ENCODE data around the gene SPTBN1.
"Not testable (repeated sequence)": the region's sequence is repeated elsewhere in the genome, so short reads cannot be mapped to it uniquely, and the experiment has no call there.

Gene SPTBN1

DNA sequence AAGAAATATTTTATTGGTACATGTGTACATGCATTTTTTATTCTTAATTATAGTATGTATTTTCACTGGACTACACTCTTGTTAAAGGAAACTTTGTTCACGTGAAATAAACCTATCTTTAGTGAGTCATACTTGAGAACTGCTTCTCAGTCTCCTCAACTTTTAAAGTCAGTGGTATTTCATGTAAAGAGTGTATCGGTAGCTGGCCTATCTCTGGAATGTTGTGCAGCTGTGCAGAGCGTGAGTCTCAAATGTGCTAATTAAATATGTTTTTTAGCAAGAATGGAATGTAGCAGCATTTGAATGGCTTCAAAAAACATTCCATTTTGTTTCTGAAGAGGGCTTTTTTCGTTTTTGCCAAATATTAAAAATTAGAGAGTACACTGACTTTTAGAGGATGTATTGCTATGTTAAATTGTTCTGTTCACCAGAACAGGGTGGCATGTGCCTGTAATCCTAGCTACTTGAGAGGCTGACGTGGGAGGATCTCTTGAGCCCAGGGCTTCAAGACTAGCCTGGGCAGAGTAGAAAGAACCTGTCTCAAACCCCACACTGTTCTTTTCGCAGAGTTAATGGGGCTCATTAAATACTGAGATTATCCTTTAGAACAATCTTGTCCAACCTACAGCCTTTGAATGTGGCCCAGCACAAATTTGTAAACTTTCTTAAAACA, 14.3 kb downstream of the SPTBN1 start:
- no peak for DNase-seq (ENCODE audit: low spot score)

DNA sequence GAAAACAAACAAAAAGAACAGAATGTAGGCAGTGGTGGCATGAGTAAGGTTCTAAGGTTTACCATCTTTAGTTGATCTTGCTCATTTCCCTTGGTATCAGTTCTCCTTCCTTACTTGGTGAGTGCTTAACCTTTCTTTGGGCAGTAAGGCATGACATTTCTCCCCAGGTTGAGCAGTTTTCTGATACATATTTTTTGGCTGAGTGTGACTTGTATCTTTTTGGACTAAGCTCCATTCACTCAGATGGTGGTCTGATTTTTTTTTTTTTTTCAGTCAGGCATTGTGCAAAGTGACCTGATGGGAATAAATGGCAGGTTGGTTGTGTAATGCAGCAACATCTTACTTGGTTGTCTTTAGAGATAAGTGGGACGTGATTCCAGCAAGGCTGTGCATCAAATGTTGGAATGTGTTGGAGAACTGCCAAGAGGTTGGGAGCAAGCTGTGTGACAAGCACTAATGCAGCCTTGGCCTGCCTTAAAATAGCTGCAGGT, 15.1 kb downstream of the SPTBN1 start:
- DNase-seq (ENCODE audit: low spot score): peak; percentile 25

DNA sequence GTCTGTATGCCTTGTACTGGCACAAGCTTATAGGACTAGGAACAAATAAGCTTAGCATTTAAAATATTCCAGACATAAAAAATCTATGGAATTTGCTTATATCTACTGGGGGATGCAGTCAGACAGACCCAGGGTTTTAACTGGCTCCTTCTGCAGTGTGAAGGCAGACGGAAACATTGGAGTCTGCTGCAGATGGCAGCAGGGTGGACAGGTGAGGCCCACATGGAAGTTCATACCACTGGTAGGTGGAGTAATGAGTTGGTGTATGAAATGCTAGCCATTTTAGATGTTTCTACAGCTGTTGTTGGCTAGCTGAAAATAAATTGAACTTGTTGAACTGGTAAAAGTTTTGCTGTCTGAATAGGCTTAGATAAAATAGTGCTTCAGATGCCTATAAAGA, 17.7 kb downstream of the SPTBN1 start:
- DNase-seq (ENCODE audit: low spot score): no peak

DNA sequence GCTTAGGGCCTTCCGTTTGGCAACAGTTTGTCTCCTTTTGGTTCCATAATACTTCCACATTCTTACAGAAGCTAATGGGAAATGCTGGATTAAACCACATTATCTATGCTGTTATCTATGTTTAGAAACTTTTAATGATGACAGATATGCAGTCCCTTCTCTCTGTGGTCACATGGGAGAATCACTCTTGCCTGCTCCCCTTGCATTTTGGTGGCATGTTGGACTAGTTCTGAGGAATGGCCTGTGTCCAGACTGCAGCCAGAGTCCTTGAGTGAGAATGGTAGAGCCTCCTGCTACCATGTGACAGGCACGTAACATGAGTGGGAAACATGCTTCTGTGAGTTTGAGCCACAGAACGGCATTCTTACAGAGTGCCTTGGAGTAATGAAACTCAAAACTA, 19.2 kb downstream of the SPTBN1 start:
- DNase-seq (ENCODE audit: low spot score): no peak

DNA sequence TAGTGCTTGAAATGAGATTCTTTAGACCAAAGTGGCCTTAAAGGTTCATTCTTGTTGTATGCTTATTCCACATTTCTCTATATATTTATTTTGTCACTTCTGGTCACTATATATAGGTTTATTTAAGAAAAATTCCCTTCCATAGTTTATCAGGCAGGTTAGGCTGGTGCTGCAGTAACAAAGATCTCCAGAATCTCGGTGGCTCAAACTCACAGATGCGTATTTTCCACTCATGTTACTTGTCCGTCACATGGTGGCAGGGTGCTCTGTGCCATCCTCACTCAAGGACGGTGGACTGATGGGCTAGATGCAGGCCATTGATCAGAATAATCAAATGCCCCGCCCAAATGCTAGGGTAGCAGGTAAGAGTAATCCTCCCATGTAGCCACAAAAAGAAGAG, 19.8 kb downstream of the SPTBN1 start:
- DNase-seq (ENCODE audit: low spot score): no peak

DNA sequence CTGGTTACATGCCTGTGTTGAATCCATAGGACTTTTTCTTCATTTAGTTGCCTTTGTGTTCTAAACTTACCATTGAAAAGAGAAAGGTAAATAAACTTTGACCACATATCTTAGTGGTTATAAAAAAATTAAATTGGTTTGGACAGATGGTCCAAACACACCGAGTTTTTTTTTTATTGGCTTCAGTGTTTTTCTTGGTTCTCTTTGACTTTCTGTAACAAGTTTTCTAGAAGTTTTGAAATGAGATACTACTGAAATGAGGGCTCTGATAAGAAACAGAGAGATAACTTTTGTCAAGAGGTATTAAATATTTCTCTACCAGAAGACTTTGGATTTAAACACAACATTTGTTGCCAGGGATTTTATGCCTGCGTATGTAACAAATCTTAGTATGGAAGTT, 20.7 kb downstream of the SPTBN1 start:
- no peak for DNase-seq (ENCODE audit: low spot score)

DNA sequence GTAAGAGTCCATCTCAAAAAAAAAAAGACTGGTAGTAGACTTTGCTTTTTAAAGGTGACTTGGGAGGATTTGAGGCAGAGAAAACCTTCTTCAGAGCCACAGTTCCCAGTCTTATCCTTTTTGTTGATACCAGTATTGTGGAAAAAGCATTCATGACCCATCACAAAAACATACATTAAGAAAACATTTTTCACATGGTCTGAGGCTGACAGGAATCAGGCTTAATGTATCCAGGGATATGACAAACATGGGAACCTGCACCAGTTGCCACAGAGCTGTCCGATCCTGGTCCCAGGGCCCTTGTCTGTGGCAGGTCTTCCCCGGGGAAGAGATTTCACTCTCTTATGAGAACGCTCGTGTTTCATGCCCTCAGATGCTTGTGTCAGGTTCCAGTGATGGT, 21.8 kb downstream of the SPTBN1 start:
- DNase-seq (ENCODE audit: low spot score): no peak

DNA sequence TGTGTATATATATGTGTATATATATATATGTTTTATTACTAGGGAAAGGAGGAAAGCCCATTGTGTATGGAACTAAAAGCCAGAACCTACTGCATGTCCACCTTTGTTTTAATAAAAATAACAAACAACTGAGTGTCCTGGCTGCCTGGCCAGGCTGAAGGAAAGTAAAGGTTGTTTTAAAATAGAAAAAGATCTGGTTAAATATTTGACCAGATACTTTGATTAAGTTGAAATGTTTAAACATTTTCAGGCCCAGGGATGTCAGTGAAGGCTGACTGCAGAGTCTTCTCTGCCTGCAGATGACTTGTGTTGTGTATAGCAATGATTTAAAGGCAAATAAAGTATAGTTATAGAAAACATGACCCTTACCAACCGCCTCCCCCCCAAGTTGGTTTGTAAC, 22.8 kb downstream of the SPTBN1 start:
- no peak for DNase-seq (ENCODE audit: low spot score)

DNA sequence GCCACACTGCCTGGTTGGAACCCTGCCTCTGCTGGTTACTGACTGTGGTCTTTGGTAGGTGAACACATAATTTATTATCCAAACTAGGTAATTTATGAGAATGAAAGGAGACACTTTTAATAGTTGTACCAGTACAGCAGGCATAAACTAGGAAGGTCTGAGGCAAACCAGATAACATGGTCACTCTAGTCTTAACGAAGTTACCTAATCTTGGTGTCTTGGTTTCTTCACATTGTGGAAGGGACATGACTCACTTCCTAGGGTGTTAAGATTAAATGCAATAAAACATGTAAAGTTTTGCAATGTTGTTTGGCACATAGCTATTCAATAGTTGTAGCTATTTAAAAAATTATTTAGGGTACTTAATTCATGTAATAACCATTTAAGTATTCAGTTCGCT, 23.3 kb downstream of the SPTBN1 start:
- DNase-seq (ENCODE audit: low spot score): no peak

DNA sequence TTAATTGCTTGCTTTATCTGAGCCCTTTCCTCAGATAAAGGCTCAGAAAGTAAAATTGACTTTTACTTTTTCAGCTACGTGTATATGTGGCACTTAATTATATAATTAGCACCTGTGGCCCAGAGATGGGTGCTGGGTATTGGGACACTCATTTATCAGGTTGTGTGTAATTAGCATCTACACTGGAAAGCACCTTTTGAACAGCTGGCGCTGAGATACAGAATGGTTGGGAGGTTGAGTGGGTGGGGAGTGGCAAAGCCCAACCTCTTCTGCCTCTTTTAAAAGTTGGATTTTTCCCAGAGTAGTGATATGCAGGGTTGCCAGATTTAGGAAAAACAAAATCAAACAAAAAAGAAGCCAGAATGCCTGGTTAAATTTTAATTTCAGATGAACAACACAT, 23.9 kb downstream of the SPTBN1 start:
- no peak for DNase-seq (ENCODE audit: low spot score)

DNA sequence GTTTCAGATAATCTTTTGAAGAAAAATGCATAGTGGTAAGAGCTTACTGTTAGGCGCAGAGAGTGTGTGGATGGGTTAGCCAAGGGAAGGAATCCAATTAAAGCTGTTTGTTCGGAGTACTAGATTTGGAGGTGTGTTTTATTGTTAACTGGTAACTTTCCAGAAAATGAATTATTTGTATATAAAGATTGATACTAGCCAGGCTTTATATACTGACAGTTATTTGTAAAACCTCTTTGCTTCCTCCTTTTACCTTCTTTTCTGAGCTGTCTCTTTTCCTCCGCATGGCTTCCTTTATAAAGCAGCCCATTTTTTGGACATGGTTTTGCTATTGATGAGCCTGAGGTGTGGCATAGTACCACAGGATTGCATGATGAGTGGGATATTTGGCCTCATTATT, 25.6 kb downstream of the SPTBN1 start:
- DNase-seq (ENCODE audit: low spot score): no peak

DNA sequence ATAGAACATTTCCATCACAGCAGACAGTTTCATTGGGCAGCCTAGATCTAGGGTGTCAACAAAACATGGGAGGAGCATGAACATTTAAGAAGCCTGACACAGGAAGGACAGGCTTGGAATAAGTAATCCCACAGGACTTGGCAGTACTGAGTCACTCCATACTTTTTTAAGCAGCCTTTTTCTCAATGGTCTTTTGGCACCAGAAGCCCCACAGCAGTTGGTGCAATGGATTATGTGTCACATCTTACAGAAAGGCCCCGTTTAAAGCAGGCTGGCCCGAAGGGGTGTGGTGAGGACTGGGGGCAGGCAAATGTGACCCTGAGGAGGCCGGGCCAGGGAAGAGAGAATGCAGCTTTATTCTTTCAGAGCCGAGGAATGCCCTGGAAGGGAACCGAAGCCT, 26.6 kb downstream of the SPTBN1 start:
- DNase-seq (ENCODE audit: low spot score): peak; percentile 82

DNA sequence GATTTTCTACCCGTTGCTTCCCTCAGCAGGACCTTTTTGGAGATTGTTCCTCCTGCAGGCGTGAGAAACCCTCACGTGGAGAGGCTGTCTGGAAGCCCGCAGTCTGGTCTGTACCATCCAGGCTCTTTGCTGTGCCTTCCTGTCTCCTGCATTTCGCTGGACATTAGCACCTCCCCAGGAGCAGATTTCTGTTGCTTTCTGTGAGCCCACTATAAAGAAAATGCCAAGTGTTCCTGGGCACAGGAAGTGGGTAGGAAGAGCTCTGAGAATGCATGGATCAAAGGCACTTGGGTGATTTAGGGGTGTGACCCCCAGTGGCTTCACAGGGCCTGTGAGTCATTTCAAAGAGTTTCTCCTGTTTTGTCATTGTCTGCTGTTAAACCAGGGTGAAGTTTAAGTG, 27.3 kb downstream of the SPTBN1 start:
- DNase-seq (ENCODE audit: low spot score): peak; percentile 68

DNA sequence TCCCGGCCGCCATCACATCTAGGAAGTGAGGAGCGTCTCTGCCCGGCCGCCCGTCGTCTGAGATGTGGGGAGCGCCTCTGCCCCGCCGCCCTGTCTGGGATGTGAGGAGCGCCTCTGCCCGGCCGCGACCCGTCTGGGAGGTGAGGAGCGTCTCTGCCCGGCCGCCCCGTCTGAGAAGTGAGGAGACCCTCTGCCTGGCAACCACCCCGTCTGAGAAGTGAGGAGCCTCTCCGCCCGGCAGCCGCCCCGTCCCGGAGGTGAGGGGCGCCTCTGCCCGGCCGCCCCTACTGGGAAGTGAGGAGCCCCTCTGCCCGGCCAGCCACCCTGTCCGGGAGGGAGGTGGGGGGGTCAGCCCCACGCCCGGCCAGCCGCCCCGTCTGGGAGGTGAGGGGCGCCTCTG, 29.6 kb downstream of the SPTBN1 start:
- not testable (repeated sequence) for DNase-seq (ENCODE audit: low spot score)

DNA sequence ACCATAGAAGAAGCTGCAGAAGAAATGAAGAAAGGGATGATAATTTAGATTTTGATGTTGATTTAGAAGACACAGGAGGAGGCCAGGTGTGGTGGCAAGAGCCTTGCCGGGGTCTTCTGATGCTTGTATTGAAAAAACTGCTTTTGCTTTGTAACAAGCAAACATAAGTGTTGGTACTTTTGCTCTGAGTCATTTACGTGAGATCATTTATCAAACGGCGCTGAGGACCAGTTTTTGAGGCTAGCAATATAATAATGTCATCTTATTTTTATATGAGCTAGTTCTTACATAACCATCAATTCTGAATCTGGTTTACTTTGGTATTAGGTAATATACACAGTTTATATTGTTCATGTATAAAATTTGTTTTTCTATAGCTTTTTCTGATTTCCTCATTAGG, 30.6 kb downstream of the SPTBN1 start:
- no peak for DNase-seq (ENCODE audit: low spot score)

DNA sequence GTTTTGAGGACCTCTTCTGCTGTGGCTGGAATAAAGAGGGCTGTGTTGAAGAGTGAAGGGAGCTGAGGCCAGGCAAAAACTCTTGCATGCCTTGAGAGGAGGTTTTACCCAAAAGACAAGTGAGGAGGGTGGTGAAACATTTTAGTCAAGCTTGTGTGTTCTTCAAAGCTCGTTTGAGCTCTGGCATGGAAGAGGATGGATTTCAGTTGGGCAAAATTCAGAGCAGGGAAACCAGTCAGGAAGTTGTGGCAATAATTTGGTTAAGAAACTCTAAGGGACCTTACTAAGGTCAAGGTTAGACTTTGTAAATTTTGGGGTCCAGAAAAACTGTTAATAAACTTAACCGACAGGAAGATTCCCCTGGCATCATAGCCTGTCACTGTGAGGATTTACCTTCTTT, 34.7 kb downstream of the SPTBN1 start:
- no peak for DNase-seq (ENCODE audit: low spot score)

DNA sequence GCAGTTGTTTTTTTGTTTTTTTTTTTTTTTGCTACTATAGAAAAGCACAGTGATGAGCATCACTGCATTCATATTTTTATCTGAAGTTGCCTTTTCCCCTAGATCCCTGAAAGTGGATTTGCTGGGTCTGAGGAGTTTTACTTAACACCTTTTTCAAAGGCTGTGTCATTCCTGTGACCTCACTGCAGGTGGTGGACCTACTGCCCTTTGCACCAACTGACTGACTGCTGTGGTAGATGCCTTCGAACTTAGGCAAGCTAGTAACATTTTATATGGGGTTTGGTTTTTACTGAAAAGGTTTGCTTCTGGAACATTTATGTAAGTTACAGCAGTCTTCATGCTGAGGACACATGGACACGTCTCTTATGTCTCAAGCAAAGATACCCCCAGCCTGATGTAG, 36.2 kb downstream of the SPTBN1 start:
- no peak for DNase-seq (ENCODE audit: low spot score)

DNA sequence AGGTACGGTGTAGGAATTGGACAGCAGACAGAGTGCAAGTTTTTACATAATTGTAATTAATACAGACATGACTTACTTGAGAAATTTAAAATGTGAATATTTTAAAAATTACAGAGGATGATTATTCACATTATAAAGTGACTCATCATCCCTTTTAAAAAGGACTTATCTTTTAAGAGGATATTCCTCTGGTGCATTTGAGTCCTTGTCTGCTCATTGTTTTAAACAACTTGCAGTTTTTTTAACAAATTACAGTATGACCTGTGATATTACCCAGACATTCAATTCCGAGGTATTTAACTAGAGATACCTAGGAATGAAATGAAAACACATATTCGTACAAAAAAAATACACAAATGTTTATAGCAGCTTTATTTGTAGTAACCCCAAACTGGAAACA, 38.0 kb downstream of the SPTBN1 start:
- no peak for DNase-seq (ENCODE audit: low spot score)

DNA sequence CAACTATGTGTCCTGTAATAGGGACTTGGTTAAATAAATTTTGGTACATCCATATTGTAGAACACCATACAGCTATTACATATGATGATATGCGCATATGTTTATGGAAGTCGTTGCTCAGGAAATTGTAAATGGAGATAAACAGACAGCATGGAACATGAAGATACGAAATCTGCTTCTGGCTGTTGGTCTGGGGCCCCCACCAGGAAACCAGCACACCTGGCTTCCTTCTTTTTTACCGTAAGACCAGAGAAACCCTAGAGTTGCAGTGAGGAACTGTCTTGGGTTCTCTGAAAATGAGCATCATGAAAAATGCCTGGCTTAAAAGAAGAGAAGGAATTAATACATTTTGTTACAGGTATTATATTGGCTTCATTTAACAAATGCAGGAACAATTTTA, 40.8 kb downstream of the SPTBN1 start:
- no peak for DNase-seq (ENCODE audit: low spot score)

DNA sequence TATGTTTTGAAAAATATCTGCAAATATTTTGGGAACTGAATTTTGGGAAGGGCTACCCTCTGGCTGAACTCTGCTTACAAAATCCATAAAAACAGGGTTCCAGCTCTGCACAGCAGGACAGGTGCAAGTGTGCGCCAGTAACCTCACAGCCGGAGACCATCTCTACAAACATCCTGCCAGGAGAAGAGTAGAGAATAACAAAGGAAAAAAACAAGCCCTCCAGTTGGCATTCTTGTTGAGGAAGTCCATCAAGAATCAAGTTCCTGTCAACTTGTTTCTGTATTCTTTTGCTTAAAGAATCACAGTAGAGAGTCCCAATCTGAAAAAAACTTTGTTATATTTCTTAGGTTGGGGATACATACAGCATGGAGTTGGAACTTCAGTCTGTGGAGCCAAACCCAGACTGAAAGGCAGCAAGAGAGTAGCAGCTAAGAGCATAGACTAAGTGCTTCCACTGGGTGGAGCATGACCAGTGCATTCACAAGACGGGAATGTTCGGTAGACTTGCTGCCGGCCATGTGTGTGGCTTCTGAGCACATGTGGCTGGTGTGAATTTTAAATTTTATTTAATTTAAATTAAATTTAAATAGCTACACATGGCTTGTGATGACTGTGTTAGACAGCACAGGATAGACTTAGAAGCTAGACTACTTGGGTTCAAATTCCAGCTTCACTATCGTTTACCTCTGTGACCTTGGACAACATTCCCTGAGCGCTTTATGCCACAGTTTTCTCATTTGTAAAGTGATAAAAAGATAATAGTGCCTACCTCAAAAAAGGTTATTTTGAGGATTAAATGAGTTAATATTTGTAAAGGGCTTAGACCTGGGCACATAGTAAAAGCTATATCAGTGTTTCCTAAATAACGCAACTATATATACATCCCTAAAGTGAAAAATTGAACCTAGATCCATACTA, 41.9 kb downstream of the SPTBN1 start:
- peak; percentile 35 for DNase-seq (ENCODE audit: low spot score)

DNA sequence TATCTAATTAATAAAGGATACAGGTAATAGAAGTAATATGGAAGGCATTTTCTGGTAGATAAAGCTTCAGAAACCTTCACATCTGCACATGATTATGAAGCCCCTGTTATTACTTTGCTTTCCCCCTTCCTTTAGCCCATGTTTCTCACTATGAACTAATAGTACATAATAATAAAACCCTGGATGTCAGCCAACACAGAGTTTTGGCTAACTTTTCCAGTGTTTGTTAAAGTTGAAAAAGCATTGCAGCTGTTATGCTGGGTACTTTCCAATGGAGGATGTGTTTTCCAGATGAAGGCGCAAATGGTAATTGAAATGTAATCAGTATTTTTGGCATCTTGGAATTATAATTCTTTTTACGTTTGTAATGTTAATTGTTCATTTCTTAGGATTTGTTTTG, 43.5 kb downstream of the SPTBN1 start:
- no peak for DNase-seq (ENCODE audit: low spot score)

DNA sequence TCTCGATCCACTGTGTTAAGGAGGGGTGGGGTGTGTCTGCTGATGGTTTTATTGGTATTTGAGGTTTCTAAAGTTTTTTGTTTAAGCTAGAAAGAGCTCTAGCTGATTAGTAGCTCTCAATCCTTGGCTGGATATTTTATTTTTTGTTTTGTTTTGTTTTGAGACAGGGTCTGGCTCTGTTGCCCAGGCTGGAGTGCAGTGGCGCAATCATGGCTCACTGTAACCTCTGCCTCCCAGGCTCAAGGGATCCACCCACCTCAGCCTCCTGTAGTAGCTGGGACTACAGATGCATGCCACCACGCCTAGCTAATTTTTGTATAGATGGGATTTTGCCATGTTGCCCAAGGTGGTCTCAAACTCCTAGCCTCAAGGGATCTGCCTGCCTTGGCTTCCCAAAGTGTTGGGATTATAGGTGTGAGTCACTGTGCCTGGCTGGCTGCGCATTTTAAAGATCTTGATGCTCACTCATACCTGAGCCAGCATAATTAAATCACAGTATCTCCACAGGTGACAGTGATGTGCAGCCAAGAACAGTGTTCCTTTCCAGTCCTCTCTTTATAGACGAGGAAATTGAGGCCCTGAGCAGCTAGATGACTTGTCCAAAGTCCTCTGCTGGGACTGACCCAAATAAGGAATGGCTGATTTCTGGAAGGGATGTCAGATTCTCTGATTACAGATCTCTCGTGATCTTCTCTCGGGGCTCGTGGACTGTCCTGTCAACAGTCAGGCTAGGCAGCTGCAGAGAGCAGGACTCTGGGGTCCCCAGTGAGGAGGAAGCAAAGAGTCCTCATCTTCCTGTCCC, 44.5 kb downstream of the SPTBN1 start:
- DNase-seq (ENCODE audit: low spot score): no peak

DNA sequence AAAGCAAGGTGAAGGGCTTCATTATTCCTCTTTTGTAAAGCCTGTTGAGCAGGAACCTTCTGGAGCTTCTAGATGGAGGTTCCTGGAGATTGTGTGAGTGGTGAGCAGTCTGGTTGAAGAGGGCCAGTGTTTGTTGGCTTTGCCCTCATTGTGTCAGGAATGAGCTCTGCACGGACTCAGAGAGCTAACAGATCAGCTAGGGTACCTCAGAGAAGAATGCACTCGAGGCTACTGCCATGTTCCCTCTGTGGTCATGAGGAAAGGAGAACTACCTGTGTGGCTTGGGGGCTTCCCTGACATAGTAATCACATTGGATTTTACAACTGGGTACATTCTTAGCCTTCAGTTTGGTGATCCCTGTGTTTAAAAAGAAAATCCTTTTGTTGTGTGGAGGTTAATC, 46.6 kb downstream of the SPTBN1 start:
- no peak for DNase-seq (ENCODE audit: low spot score)
